ENCODE measurements around the gene GPR78.

Gene GPR78

DNA sequence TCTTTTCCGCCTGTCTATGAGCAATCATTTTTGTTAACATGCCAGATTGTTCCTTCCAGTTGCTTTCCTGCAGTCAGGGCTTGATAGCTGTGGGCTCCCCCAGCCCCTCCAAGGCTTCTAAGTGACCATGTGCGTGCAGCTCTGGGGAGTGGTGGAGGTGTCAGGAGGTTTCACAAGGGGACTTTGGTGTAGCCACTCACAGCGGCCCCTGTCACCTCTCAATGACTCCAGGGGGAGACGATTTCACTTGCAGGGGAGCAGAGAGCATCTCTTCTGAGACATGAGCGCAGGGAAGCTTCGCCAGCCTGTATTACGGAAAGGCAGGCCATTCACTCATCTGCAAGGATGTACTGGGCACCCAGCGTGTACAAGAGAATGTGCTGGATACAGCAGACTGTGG is 3.1 kb upstream of the GPR78 start:
- Histone ChIP-seq H3K27ac (ENCODE audit: insufficient read depth, low read length, poor library complexity, severe bottlenecking) (no peak overlapping the region), H3K9me3 (ENCODE audit: control insufficient read depth, low read length) (no peaks in the 10 kb centered on the region), H3K4me1 (ENCODE audit: control insufficient read depth, insufficient read depth, low read length, poor library complexity, severe bottlenecking) (no peaks in the 10 kb centered on the region), H3K36me3 (ENCODE audit: control insufficient read depth, insufficient read depth, low read length) (no peaks in the 10 kb centered on the region), H3K4me3 (ENCODE audit: insufficient read depth, low read depth, low read length, poor library complexity, severe bottlenecking) (no peak overlapping the region), H3K27me3 (replicated peaks; ENCODE audit: control insufficient read depth, insufficient read depth, low read length, poor library complexity, severe bottlenecking) (peaks cover 4% of the 10 kb centered on the region)
- no peak for DNase-seq

DNA sequence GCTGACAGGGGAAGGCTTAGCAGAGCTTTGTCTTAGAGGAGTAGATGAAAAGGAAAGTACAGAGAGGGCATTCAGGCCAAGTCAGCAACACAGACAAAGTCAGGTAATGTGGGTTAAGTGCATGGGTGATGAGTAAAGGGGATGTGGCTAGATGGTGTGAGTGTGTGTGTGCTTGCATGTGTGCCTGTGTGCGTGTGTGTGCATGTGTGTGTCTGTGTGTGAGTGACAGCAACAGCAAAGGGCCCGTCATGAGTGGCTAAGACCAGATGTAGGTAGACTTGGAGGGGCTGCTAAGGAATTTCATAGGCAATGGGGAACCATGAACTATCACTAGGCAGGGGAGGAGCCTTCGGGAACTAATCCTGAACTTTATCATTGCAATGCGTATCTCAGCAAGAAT is 2.2 kb upstream of the GPR78 start:
- H3K27ac ChIP-seq (ENCODE audit: insufficient read depth, low read length, poor library complexity, severe bottlenecking), result no peak overlapping the region
- no peaks in the 10 kb centered on the region for H3K9me3 ChIP-seq (ENCODE audit: control insufficient read depth, low read length)
- H3K36me3 ChIP-seq (ENCODE audit: control insufficient read depth, insufficient read depth, low read length), result no peaks in the 10 kb centered on the region
- H3K4me3 ChIP-seq (ENCODE audit: insufficient read depth, low read depth, low read length, poor library complexity, severe bottlenecking), result no peak overlapping the region
- H3K4me1 ChIP-seq (ENCODE audit: control insufficient read depth, insufficient read depth, low read length, poor library complexity, severe bottlenecking), result no peaks in the 10 kb centered on the region
- H3K27me3 ChIP-seq (replicated peaks; ENCODE audit: control insufficient read depth, insufficient read depth, low read length, poor library complexity, severe bottlenecking), result peaks cover 4% of the 10 kb centered on the region
- no peak for DNase-seq

- Histone ChIP-seq H3K9me3 (ENCODE audit: control insufficient read depth, low read length) (no peaks in the 10 kb centered on the region), H3K36me3 (ENCODE audit: control insufficient read depth, insufficient read depth, low read length) (no peaks in the 10 kb centered on the region), H3K4me3 (ENCODE audit: insufficient read depth, low read depth, low read length, poor library complexity, severe bottlenecking) (no peak overlapping the region), H3K27me3 (replicated peaks; ENCODE audit: control insufficient read depth, insufficient read depth, low read length, poor library complexity, severe bottlenecking) (peaks cover 4% of the 10 kb centered on the region), H3K4me1 (ENCODE audit: control insufficient read depth, insufficient read depth, low read length, poor library complexity, severe bottlenecking) (no peaks in the 10 kb centered on the region), H3K27ac (ENCODE audit: insufficient read depth, low read length, poor library complexity, severe bottlenecking) (no peak overlapping the region)
- DNase-seq, result no peak
Measured at GRCh38 chr4:8578717-8579116, 1.5 kb upstream of the GPR78 start.

- peaks cover 4% of the 10 kb centered on the region for H3K27me3 ChIP-seq (replicated peaks; ENCODE audit: control insufficient read depth, insufficient read depth, low read length, poor library complexity, severe bottlenecking)
- no peak overlapping the region for H3K27ac ChIP-seq (ENCODE audit: insufficient read depth, low read length, poor library complexity, severe bottlenecking)
- no peak overlapping the region for H3K4me3 ChIP-seq (ENCODE audit: insufficient read depth, low read depth, low read length, poor library complexity, severe bottlenecking)
- H3K36me3 ChIP-seq (ENCODE audit: control insufficient read depth, insufficient read depth, low read length), result no peaks in the 10 kb centered on the region
- H3K4me1 ChIP-seq (ENCODE audit: control insufficient read depth, insufficient read depth, low read length, poor library complexity, severe bottlenecking), result no peaks in the 10 kb centered on the region
- no peaks in the 10 kb centered on the region for H3K9me3 ChIP-seq (ENCODE audit: control insufficient read depth, low read length)
- no peak for DNase-seq
Measured at GRCh38 chr4:8579526-8580320, 469 bp upstream of the GPR78 start.

- DNase-seq, result no peak
- Histone ChIP-seq H3K36me3 (ENCODE audit: control insufficient read depth, insufficient read depth, low read length) (no peaks in the 10 kb centered on the region), H3K9me3 (ENCODE audit: control insufficient read depth, low read length) (no peaks in the 10 kb centered on the region), H3K27me3 (replicated peaks; ENCODE audit: control insufficient read depth, insufficient read depth, low read length, poor library complexity, severe bottlenecking) (peaks cover 4% of the 10 kb centered on the region), H3K4me1 (ENCODE audit: control insufficient read depth, insufficient read depth, low read length, poor library complexity, severe bottlenecking) (no peaks in the 10 kb centered on the region), H3K4me3 (ENCODE audit: insufficient read depth, low read depth, low read length, poor library complexity, severe bottlenecking) (no peak overlapping the region), H3K27ac (ENCODE audit: insufficient read depth, low read length, poor library complexity, severe bottlenecking) (no peak overlapping the region)
Measured at GRCh38 chr4:8581094-8581861, 1.1 kb downstream of the GPR78 start.

- Histone ChIP-seq H3K9me3 (ENCODE audit: control insufficient read depth, low read length) (no peaks in the 10 kb centered on the region), H3K36me3 (ENCODE audit: control insufficient read depth, insufficient read depth, low read length) (no peaks in the 10 kb centered on the region), H3K27ac (ENCODE audit: insufficient read depth, low read length, poor library complexity, severe bottlenecking) (no peak overlapping the region), H3K4me3 (ENCODE audit: insufficient read depth, low read depth, low read length, poor library complexity, severe bottlenecking) (no peak overlapping the region), H3K27me3 (replicated peaks; ENCODE audit: control insufficient read depth, insufficient read depth, low read length, poor library complexity, severe bottlenecking) (peaks cover 4% of the 10 kb centered on the region), H3K4me1 (ENCODE audit: control insufficient read depth, insufficient read depth, low read length, poor library complexity, severe bottlenecking) (no peaks in the 10 kb centered on the region)
- no peak for DNase-seq
Measured at GRCh38 chr4:8582016-8582415, 1.8 kb downstream of the GPR78 start.

DNA sequence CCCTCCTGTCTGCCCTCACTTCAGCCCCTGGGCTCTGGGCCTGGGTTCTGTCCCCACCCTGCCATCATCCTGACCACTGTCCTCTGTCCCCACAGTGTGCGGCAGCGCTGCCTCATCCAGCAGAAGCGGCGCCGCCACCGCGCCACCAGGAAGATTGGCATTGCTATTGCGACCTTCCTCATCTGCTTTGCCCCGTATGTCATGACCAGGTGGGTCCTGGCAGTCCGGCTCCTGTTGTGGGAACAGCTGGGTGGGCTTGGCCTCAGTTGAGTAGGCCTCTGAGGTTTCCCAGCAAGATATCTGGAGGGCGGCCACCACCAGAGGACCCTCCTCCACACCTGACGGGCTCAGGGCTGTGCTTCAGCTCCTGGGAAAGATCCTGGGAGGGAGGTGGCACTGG is 2.2 kb downstream of the GPR78 start:
- Histone ChIP-seq H3K4me3 (ENCODE audit: insufficient read depth, low read depth, low read length, poor library complexity, severe bottlenecking) (no peak overlapping the region), H3K9me3 (ENCODE audit: control insufficient read depth, low read length) (no peaks in the 10 kb centered on the region), H3K27me3 (replicated peaks; ENCODE audit: control insufficient read depth, insufficient read depth, low read length, poor library complexity, severe bottlenecking) (peaks cover 4% of the 10 kb centered on the region), H3K27ac (ENCODE audit: insufficient read depth, low read length, poor library complexity, severe bottlenecking) (no peak overlapping the region), H3K4me1 (ENCODE audit: control insufficient read depth, insufficient read depth, low read length, poor library complexity, severe bottlenecking) (no peaks in the 10 kb centered on the region), H3K36me3 (ENCODE audit: control insufficient read depth, insufficient read depth, low read length) (no peaks in the 10 kb centered on the region)
- DNase-seq, result no peak

DNA sequence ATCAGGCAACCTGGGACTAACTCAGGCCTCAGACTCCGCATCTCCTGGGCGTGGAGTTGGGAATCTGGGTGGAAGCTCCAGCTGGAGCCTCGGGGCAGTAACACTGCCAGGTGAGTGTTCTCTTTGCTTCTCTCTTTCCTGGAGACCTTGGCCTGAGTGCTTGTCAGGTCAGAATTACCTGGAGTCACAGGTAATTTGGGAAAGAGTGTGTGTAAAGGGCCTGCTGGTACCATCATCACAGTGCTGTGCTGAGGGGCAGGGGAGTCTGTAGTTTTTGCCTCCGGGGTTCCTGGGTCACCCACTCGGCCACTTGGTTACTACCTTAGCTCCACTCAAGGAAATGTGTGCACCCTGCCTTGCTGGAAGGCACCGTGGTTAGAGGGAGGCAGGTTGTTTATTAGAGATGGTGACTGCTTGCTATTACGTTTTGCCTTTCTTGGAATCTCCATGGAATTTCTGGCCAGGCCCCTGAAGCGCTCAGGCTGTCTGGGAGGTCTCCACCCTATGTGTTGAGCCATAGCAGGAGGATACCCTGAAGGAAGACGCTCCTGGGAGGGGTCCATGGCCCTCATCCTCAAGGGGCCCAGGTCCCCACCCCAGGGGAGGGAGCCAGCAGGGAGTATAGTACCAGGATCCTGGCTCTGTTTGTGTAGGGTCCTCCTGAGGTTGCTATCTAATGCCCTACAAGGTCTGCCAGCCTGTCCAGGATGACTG is 2.9 kb downstream of the GPR78 start:
- Histone ChIP-seq H3K36me3 (ENCODE audit: control insufficient read depth, insufficient read depth, low read length) (no peaks in the 10 kb centered on the region), H3K27me3 (replicated peaks; ENCODE audit: control insufficient read depth, insufficient read depth, low read length, poor library complexity, severe bottlenecking) (peaks cover 4% of the 10 kb centered on the region), H3K4me1 (ENCODE audit: control insufficient read depth, insufficient read depth, low read length, poor library complexity, severe bottlenecking) (no peaks in the 10 kb centered on the region), H3K9me3 (ENCODE audit: control insufficient read depth, low read length) (no peaks in the 10 kb centered on the region), H3K27ac (ENCODE audit: insufficient read depth, low read length, poor library complexity, severe bottlenecking) (no peak overlapping the region), H3K4me3 (ENCODE audit: insufficient read depth, low read depth, low read length, poor library complexity, severe bottlenecking) (no peak overlapping the region)
- DNase-seq, result no peak

DNA sequence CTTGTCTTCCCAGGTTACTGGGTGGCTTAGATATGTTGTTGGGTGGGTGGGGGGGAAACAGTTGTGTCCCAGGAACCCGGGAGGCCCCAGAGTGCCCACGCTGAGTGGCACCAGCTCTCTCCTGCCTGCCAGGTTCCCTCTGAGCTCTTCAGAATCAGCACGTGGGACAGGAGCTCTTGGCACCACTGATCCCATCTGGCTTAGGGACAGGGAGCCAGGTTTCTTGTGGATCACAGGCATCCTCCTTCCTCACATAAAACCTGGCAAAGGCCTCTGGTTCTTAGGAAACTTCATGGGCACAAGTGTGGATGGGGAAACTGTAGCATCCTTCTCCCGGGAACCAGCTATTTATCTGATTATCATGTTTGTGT is 3.4 kb downstream of the GPR78 start:
- Histone ChIP-seq H3K27me3 (replicated peaks; ENCODE audit: control insufficient read depth, insufficient read depth, low read length, poor library complexity, severe bottlenecking) (peaks cover 4% of the 10 kb centered on the region), H3K4me1 (ENCODE audit: control insufficient read depth, insufficient read depth, low read length, poor library complexity, severe bottlenecking) (no peaks in the 10 kb centered on the region)

GRCh38 chr4:8585186-8585585 is 5.0 kb downstream of the GPR78 start:
- no peaks in the 10 kb centered on the region for H3K9me3 ChIP-seq (ENCODE audit: control insufficient read depth, low read length)
- no peaks in the 10 kb centered on the region for H3K27me3 ChIP-seq (replicated peaks; ENCODE audit: control insufficient read depth, insufficient read depth, low read length, poor library complexity, severe bottlenecking)
- no peaks in the 10 kb centered on the region for H3K36me3 ChIP-seq (ENCODE audit: control insufficient read depth, insufficient read depth, low read length)
- DNase-seq, result no peak
- no peaks in the 10 kb centered on the region for H3K4me1 ChIP-seq (ENCODE audit: control insufficient read depth, insufficient read depth, low read length, poor library complexity, severe bottlenecking)
- H3K27ac ChIP-seq (ENCODE audit: insufficient read depth, low read length, poor library complexity, severe bottlenecking), result no peak overlapping the region
- no peak overlapping the region for H3K4me3 ChIP-seq (ENCODE audit: insufficient read depth, low read depth, low read length, poor library complexity, severe bottlenecking)

More for the DNA sequence above, 3.4 kb downstream of the GPR78 start:
- Histone ChIP-seq H3K9me3 (ENCODE audit: control insufficient read depth, low read length) (no peaks in the 10 kb centered on the region), H3K36me3 (ENCODE audit: control insufficient read depth, insufficient read depth, low read length) (no peaks in the 10 kb centered on the region), H3K27ac (ENCODE audit: insufficient read depth, low read length, poor library complexity, severe bottlenecking) (no peak overlapping the region), H3K4me3 (ENCODE audit: insufficient read depth, low read depth, low read length, poor library complexity, severe bottlenecking) (no peak overlapping the region)
- DNase-seq, result no peak
